Right lobe of liver (tissue), 4 donors: ENCODE measurements around the gene KIF27.

ENCODE experiments used
- CTCF ChIP-seq, 4 donors: fragments of 200-600 bp in 3 of 4; fragments of 450-650 bp in 1 of 4; IDR thresholded peaks; one replicate each; pipeline versions ENCODE4 v1.5.1 to v1.8.0; 2016 to 2022; ENCODE audit warnings: antibody characterized with exemption in 4 of 4, mild to moderate bottlenecking in 2 of 4
- POLR2A ChIP-seq: fragments of 450-650 bp; IDR thresholded peaks from one replicate; pipeline ENCODE4 v1.6.1; 2017; ENCODE audit warnings: antibody characterized with exemption, mild to moderate bottlenecking
- donor health status: DM: no; HTN: no; CAD: no.
- donor health status: DM: no; HTN: no; CAD: no.
- donor health status: DM: no; HTN: yes; CAD: no.

GRCh38 chr9:83969602-83970001 lies 48.4 kb upstream of the KIF27 start:
- TF ChIP-seq POLR2A (no peak), CTCF (IDR thresholded peaks at IDR 0.05) (no peak)
